ENCODE results near the gene MEIOB. TPM values are rescaled to one million over a fixed set of nuclear protein-coding genes. Genes with fewer than 3 reads are reported as not detected.
A peak's percentile ranks its signal among the peaks of the same experiment; 100 is the strongest.

Gene MEIOB
- polyA plus RNA-seq, 3 donors = not detected

DNA sequence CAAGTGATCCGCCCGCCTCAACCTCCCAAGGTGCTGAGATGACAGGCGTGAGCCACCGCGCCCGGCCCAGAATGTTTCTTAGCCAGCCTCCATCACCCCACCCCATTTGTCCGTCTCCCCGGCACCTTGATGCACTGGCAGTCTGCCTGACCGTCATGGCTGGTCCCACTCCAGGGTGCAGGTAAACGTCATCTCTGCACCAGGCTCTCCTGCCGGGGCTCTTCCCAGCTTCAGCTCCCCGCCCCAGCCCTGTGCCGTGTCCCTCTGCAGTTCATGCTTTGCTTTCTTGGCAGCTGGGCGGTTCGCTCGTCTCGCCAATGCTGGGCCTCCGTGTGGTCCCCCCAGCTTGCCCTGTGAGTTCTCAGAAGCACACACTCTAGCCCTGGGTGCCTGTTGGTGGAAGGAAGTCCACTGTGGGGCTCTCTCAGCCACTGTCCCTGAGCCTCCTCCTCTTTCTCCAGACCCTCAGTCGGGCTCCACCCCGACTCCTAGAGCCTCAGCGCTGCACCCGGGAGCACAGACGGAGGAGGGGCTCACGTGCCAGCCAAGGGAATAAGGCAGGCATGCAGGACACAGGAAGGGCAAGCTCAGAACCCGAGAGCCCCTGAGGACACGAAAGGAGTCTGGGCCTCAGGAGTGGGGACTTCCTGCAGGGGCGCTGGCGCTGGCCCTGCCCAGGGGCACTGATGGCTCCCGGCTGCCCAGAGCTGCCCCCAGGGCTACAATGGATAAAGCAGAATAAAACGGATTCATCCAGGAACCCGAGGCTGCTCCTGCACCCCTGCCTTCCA lies 34.3 kb upstream of the MEIOB start:
- intact Hi-C loops (cut with micrococcal nuclease) = no loop called here
- Histone ChIP-seq H2AFZ (ENCODE audit: insufficient read depth, low read depth, low read length, poor library complexity, severe bottlenecking) (no peak overlapping the region), H3K79me2 (ENCODE audit: insufficient read depth, low read length) (no peaks in the 10 kb centered on the region), H3K9me3 (replicated peaks in 1 of 2; ENCODE audit: control insufficient read depth in 1 of 2, insufficient read depth in 1 of 2, low read length in 2 of 2) (no peaks in the 10 kb centered on the region), H3K27ac (ENCODE audit: low read depth in 1 of 2, low read length in 2 of 2) (no peak overlapping the region), H3K9ac (ENCODE audit: insufficient read depth, low read length, poor library complexity, severe bottlenecking) (no peak overlapping the region), H3K4me1 (ENCODE audit: control insufficient read depth in 1 of 2, insufficient read depth in 2 of 2, low read length in 2 of 2) (no peaks in the 10 kb centered on the region), H4K20me1 (ENCODE audit: insufficient read depth, low read length) (no peaks in the 10 kb centered on the region), H3K4me2 (replicated peaks; ENCODE audit: extremely low read depth, low read length, poor library complexity, severe bottlenecking) (no peak overlapping the region), H3K36me3 (replicated peaks in 1 of 2; ENCODE audit: control insufficient read depth in 1 of 2, insufficient read depth in 2 of 2, low read length in 2 of 2) (no peaks in the 10 kb centered on the region), H3K4me3 (replicated peaks in 1 of 3; ENCODE audit: low read depth in 2 of 3, low read length in 3 of 3) (no peak overlapping the region), H3K27me3 (ENCODE audit: control insufficient read depth in 2 of 2, insufficient read depth in 2 of 2, low read length in 2 of 2) (peaks cover 0 to 8% of the 10 kb centered on the region in 2 donors)
- Mint-ChIP-seq H3K4me1 (no peaks in the 10 kb centered on the region), H3K27me3 (ENCODE audit: low read depth in 3 of 3) (peaks cover 27 to 47% (median 37%) of the 10 kb centered on the region in 3 donors), H3K36me3 (no peaks in the 10 kb centered on the region), H3K27ac (no peak overlapping the region), H3K4me3 (peak overlapping the region in 1 of 2 donors; percentile 35), H3K9me3 (no peaks in the 10 kb centered on the region)
- TF ChIP-seq, protein P1, sequence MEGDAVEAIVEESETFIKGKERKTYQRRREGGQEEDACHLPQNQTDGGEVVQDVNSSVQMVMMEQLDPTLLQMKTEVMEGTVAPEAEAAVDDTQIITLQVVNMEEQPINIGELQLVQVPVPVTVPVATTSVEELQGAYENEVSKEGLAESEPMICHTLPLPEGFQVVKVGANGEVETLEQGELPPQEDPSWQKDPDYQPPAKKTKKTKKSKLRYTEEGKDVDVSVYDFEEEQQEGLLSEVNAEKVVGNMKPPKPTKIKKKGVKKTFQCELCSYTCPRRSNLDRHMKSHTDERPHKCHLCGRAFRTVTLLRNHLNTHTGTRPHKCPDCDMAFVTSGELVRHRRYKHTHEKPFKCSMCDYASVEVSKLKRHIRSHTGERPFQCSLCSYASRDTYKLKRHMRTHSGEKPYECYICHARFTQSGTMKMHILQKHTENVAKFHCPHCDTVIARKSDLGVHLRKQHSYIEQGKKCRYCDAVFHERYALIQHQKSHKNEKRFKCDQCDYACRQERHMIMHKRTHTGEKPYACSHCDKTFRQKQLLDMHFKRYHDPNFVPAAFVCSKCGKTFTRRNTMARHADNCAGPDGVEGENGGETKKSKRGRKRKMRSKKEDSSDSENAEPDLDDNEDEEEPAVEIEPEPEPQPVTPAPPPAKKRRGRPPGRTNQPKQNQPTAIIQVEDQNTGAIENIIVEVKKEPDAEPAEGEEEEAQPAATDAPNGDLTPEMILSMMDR (IDR thresholded peaks at IDR 0.05) = no peak
- DNase-seq = no peak
- WGBS (ENCODE audit: insufficient coverage) = 61% methylated on average over 30 of the region's 31 CpGs

DNA sequence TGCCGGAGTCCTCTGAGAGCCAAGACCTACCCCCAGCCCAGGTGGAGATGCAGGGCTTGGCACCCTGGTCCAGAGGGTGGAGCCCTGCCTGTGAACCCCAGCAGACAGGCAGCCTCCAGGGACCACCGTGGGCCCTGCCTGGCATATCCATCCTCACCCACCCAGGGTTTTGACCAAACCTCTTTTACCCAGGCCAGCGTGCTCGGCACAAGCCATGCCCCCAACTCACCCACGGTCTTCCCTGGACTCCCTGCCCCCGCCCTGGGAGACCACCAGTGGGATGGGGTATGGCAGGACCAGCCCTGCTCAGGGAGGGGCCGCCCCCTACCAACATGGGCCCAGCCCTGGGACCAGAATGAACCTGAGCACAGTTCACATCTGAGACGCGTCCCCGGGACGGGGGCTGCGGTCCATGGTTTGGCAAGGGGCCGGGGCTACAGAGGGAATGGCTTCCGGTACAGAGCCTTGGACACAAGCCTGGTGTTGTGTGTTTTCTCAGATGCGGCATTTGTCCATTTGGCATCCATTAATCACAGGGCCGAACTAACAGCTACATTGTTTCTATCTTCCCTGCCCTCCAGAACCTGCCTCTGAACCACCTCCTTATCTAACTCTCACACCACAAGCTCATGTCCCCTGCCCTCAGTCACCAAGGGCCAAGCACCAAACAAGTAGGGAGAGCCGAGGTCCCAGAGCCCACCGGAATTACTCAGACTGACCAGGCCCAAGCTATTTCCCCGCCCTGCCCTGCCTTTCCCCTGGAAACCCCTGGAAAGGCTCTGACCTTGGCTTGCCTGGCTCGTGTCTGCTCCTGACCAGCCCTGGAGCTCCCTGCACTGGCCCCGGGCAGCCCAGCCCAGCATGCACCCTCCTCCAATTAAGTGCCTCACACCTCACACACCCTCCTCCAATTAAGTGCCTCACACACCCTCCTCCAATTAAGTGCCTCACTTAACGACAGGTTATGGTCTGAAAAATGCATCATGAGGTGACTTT lies 32.2 kb upstream of the MEIOB start:
- Histone ChIP-seq H4K20me1 (ENCODE audit: insufficient read depth, low read length) (no peaks in the 10 kb centered on the region), H3K4me1 (ENCODE audit: control insufficient read depth in 1 of 2, insufficient read depth in 2 of 2, low read length in 2 of 2) (no peaks in the 10 kb centered on the region), H3K79me2 (ENCODE audit: insufficient read depth, low read length) (no peaks in the 10 kb centered on the region), H3K27ac (ENCODE audit: low read depth in 1 of 2, low read length in 2 of 2) (no peak overlapping the region), H3K9ac (ENCODE audit: insufficient read depth, low read length, poor library complexity, severe bottlenecking) (no peak overlapping the region), H3K9me3 (replicated peaks in 1 of 2; ENCODE audit: control insufficient read depth in 1 of 2, insufficient read depth in 1 of 2, low read length in 2 of 2) (no peaks in the 10 kb centered on the region), H3K36me3 (replicated peaks in 1 of 2; ENCODE audit: control insufficient read depth in 1 of 2, insufficient read depth in 2 of 2, low read length in 2 of 2) (no peaks in the 10 kb centered on the region), H3K27me3 (ENCODE audit: control insufficient read depth in 2 of 2, insufficient read depth in 2 of 2, low read length in 2 of 2) (peaks cover 0 to 8% of the 10 kb centered on the region in 2 donors), H2AFZ (ENCODE audit: insufficient read depth, low read depth, low read length, poor library complexity, severe bottlenecking) (no peak overlapping the region), H3K4me3 (replicated peaks in 1 of 3; ENCODE audit: low read depth in 2 of 3, low read length in 3 of 3) (no peak overlapping the region), H3K4me2 (replicated peaks; ENCODE audit: extremely low read depth, low read length, poor library complexity, severe bottlenecking) (no peak overlapping the region)
- peak overlapping the region in 1 of 7 donors; percentile 28 for H3K27ac Mint-ChIP-seq
- H3K36me3 Mint-ChIP-seq = no peaks in the 10 kb centered on the region
- peaks cover 26 to 56% (median 41%) of the 10 kb centered on the region in 3 donors for H3K27me3 Mint-ChIP-seq (ENCODE audit: low read depth in 3 of 3)
- H3K4me3 Mint-ChIP-seq = no peak overlapping the region
- intact Hi-C loops (cut with micrococcal nuclease) = no loop called here
- TF ChIP-seq, protein P1 (IDR thresholded peaks at IDR 0.05) = no peak
- no peak for DNase-seq
- WGBS (ENCODE audit: insufficient coverage) = 86% methylated on average over 18 of the region's 22 CpGs
- peaks cover 0 to 2% (median 0%) of the 10 kb centered on the region in 7 donors for H3K9me3 Mint-ChIP-seq
- no peaks in the 10 kb centered on the region for H3K4me1 Mint-ChIP-seq

Measured in CD14-positive monocyte (primary cell).